Natural killer cell (primary cell): Measurements from ENCODE around the gene STMP1. TPM values are rescaled to one million over a fixed set of nuclear protein-coding genes. Genes with fewer than 3 reads are reported as not detected.
"Not testable (repeated sequence)": the region's sequence is repeated elsewhere in the genome, so short reads cannot be mapped to it uniquely, and the experiment has no call there.

ENCODE experiments used
- ATAC-seq, 3 donors: fragments of 150-1000 bp in 2 of 3; fragments of 200-7000 bp in 1 of 3; cut with Tn5 transposase; 1 replicate in 1 of 3; 2 replicates in 2 of 3; pipeline ENCODE4 v1.10.0; 2021; ENCODE audit warnings: mild to moderate bottlenecking in 2 of 3, moderate library complexity in 2 of 3
- DNase-seq, 2 donors: peaks; one replicate each; pipeline versions ENCODE4 v3.0.0 to v3.0.0-alpha.2; 2013 to 2021; ENCODE audit warnings: mixed read lengths in 1 of 2
- H3K27ac ChIP-seq: one replicate; pipeline ENCODE4 v1.5.1; 2013; ENCODE audit warnings: mild to moderate bottlenecking, low read length
- H3K27me3 ChIP-seq: one replicate; pipeline ENCODE4 v1.6.1; 2013; ENCODE audit warnings: low read length; ENCODE audit not compliant: control insufficient read depth, insufficient read depth
- H3K36me3 ChIP-seq: one replicate; pipeline ENCODE4 v1.6.1; 2013; ENCODE audit warnings: low read length; ENCODE audit not compliant: control insufficient read depth, insufficient read depth
- H3K4me1 ChIP-seq: one replicate; pipeline ENCODE4 v1.6.1; 2013; ENCODE audit warnings: low read length; ENCODE audit not compliant: control insufficient read depth, insufficient read depth
- H3K4me3 ChIP-seq: one replicate; pipeline ENCODE4 v1.5.1; 2013; ENCODE audit warnings: low read length
- H3K9me3 ChIP-seq: one replicate; pipeline ENCODE4 v1.6.1; 2013; ENCODE audit warnings: low read length; ENCODE audit not compliant: control insufficient read depth, insufficient read depth
- H3K27ac Mint-ChIP-seq, 2 donors: one replicate each; pipeline ENCODE4 v1.8.0; 2022; ENCODE audit warnings: mild to moderate bottlenecking in 2 of 2, mixed read lengths in 2 of 2, moderate library complexity in 1 of 2
- H3K27me3 Mint-ChIP-seq, 2 donors: one replicate each; pipeline ENCODE4 v1.8.0; 2022; ENCODE audit warnings: low read depth in 2 of 2, mixed read lengths in 2 of 2
- H3K36me3 Mint-ChIP-seq: one replicate; pipeline ENCODE4 v1.8.0; 2022; ENCODE audit warnings: mixed read lengths
- H3K4me1 Mint-ChIP-seq, 2 donors: one replicate each; pipeline ENCODE4 v1.8.0; 2022; ENCODE audit warnings: mixed read lengths in 2 of 2
- H3K4me3 Mint-ChIP-seq: one replicate; pipeline ENCODE4 v1.8.0; 2022; ENCODE audit warnings: mild to moderate bottlenecking, moderate library complexity, mixed read lengths
- H3K9me3 Mint-ChIP-seq, 2 donors: one replicate each; pipeline ENCODE4 v1.8.0; 2022; ENCODE audit warnings: mixed read lengths in 2 of 2
- CTCF ChIP-seq: fragments of 200-600 bp; IDR thresholded peaks from one replicate; pipeline ENCODE4 v1.8.0; 2022; ENCODE audit warnings: antibody characterized with exemption
- WGBS: methylation state at CpG from one replicate; pipeline ENCODE4 v1.1.7; 2013; ENCODE audit warnings: missing lambda C conversion rate; ENCODE audit not compliant: insufficient coverage; 5-methylcytosine and 5-hydroxymethylcytosine counted together
- intact Hi-C: fragments of 100-400 bp; cut with micrococcal nuclease; formaldehyde crosslinking; loops from one replicate; pipeline ENCODE4 v1.14.2; 2022
- total RNA-seq, 4 donors: library from RNA; stranded (reverse); fragments of 120-200 nt in 1 of 4; gene quantifications; one replicate each; pipeline versions ENCODE4 v1.2.3 to v1.2.4, GENCODE V29; 2013 to 2022

The STMP1 gene
- total RNA-seq, 3 donors from 2014 or later (not counting 1 experiment from before 2014, with no cell fraction given), result 19.4 to 25.8 (median 22.3) TPM

GRCh38 chr7:135666846-135667245 is 4.5 kb downstream of the STMP1 start:
- intact Hi-C loops, result no loop called here
- H3K27ac ChIP-seq, result no peak overlapping the region
- H3K27me3 ChIP-seq, result no peaks in the 10 kb centered on the region
- peak overlapping the region in 1 of 2 donors; percentile 29 for H3K27ac Mint-ChIP-seq
- H3K9me3 ChIP-seq, result no peaks in the 10 kb centered on the region
- no peak for DNase-seq
- peaks cover 15% of the 10 kb centered on the region for H3K4me1 ChIP-seq
- peaks cover 16 to 42% of the 10 kb centered on the region in 2 donors for H3K4me1 Mint-ChIP-seq
- 83% methylated on average over 3 of the region's 6 CpGs for WGBS
- no peak for ATAC-seq
- no peaks in the 10 kb centered on the region for H3K9me3 Mint-ChIP-seq
- H3K4me3 ChIP-seq, result no peak overlapping the region
- no peaks in the 10 kb centered on the region for H3K27me3 Mint-ChIP-seq
- no peak overlapping the region for H3K4me3 Mint-ChIP-seq
- no peaks in the 10 kb centered on the region for H3K36me3 ChIP-seq
- no peaks in the 10 kb centered on the region for H3K36me3 Mint-ChIP-seq
- TF ChIP-seq CTCF, result no peak

- H3K9me3 ChIP-seq, H3K27ac ChIP-seq, ATAC-seq, H3K27me3 ChIP-seq, H3K36me3 ChIP-seq, H3K36me3 Mint-ChIP-seq, H3K27me3 Mint-ChIP-seq, H3K4me3 Mint-ChIP-seq, H3K9me3 Mint-ChIP-seq, DNase-seq, H3K4me3 ChIP-seq, intact Hi-C loops, H3K27ac Mint-ChIP-seq: not testable (repeated sequence)
- H3K4me1 Mint-ChIP-seq, result peaks cover 10 to 40% of the 10 kb centered on the region in 2 donors
- peaks cover 12% of the 10 kb centered on the region for H3K4me1 ChIP-seq
- 80% methylated on average over 1 of the region's 1 CpG for WGBS
Measured at GRCh38 chr7:135667626-135668025, 5.3 kb downstream of the STMP1 start.

GRCh38 chr7:135668852-135669395 is 6.6 kb downstream of the STMP1 start:
- H3K4me1 Mint-ChIP-seq, result peaks cover 15 to 47% of the 10 kb centered on the region in 2 donors
- not testable (repeated sequence) for H3K4me3 Mint-ChIP-seq

GRCh38 chr7:135669774-135670173 is 7.5 kb downstream of the STMP1 start:
- H3K27me3 Mint-ChIP-seq, result no peaks in the 10 kb centered on the region
- Histone ChIP-seq H3K36me3 (peaks cover 7% of the 10 kb centered on the region), H3K27me3 (no peaks in the 10 kb centered on the region), H3K27ac (no peak overlapping the region), H3K4me3 (no peak overlapping the region), H3K9me3 (no peaks in the 10 kb centered on the region), H3K4me1 (no peaks in the 10 kb centered on the region)
- ATAC-seq (no peak), DNase-seq (no peak)
- 89% methylated on average over 1 of the region's 1 CpG for WGBS
- no peaks in the 10 kb centered on the region for H3K9me3 Mint-ChIP-seq
- intact Hi-C loops, result no loop called here
- no peak overlapping the region for H3K27ac Mint-ChIP-seq
- no peak overlapping the region for H3K4me3 Mint-ChIP-seq
- peaks cover 15 to 44% of the 10 kb centered on the region in 2 donors for H3K4me1 Mint-ChIP-seq
- no peaks in the 10 kb centered on the region for H3K36me3 Mint-ChIP-seq
- TF ChIP-seq CTCF, result no peak

More at GRCh38 chr7:135668852-135669395, 6.6 kb downstream of the STMP1 start:
- H3K36me3 Mint-ChIP-seq, H3K4me1 ChIP-seq, H3K27ac ChIP-seq, H3K27ac Mint-ChIP-seq, H3K36me3 ChIP-seq, H3K9me3 Mint-ChIP-seq, H3K27me3 ChIP-seq, H3K27me3 Mint-ChIP-seq, H3K9me3 ChIP-seq, H3K4me3 ChIP-seq, ATAC-seq, DNase-seq, intact Hi-C loops: not testable (repeated sequence)
- WGBS, result 90% methylated on average over 5 of the region's 6 CpGs
